ENCODE results near the gene TMEM266.

TMEM266 gene

DNA sequence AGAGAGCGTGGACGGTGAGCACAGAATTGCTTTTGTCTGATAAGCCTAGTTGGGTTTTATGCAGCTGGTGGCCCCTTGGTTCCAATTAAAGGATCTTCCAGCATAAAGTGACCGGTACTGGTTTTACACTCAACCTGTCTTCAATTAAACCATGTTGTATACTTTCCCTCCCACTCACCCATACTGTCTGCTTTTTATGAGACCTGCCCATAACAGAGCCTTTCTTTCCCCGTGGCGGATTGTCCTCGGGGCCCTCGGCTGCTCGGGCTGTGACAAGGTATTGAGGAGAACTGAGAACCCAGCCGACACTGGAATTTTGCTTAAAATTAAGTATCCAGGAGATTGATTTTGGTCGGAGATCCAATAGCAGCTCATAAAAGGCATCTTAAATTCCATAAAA, 98.4 kb downstream of the TMEM266 start:
- no peaks in the 10 kb centered on the region for H3K36me3 ChIP-seq (ENCODE audit: control insufficient read depth, insufficient read depth, low read length)
- H3K4me3 ChIP-seq (ENCODE audit: low read length), result no peak overlapping the region
- peaks cover 5% of the 10 kb centered on the region for H3K27me3 ChIP-seq (ENCODE audit: control insufficient read depth, insufficient read depth, low read length)
- no peak overlapping the region for H3K9ac ChIP-seq (ENCODE audit: low read length)
- no peaks in the 10 kb centered on the region for H3K9me3 ChIP-seq (ENCODE audit: control insufficient read depth, low read length)
- H3K4me1 ChIP-seq (ENCODE audit: control insufficient read depth, insufficient read depth, low read length), result peaks cover 3% of the 10 kb centered on the region

DNA sequence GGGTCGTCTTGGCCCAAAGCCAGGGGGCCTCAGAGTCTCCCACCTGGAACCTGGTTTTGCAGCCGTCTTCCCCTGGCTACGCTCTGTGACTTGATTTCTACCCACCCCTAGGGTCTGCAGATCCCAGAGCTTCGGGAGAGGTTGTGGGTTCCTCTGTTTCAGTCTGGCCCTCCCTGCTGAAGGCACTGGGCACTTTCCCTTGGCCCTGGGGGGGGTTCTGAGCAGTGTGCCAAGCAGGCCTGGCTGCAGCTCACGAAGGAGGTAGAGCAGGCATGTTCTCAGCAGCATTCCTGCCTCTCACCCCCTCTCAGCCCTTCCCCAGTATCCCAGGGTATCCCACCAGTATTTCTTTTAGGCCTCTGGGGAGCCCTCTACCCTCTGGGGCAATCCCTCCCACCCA, 99.0 kb downstream of the TMEM266 start:
- no peaks in the 10 kb centered on the region for H3K36me3 ChIP-seq (ENCODE audit: control insufficient read depth, insufficient read depth, low read length)
- H3K9ac ChIP-seq (ENCODE audit: low read length), result no peak overlapping the region
- H3K4me1 ChIP-seq (ENCODE audit: control insufficient read depth, insufficient read depth, low read length), result peaks cover 9% of the 10 kb centered on the region
- H3K9me3 ChIP-seq (ENCODE audit: control insufficient read depth, low read length), result no peaks in the 10 kb centered on the region
- H3K27me3 ChIP-seq (ENCODE audit: control insufficient read depth, insufficient read depth, low read length), result peaks cover 5% of the 10 kb centered on the region
- no peak overlapping the region for H3K4me3 ChIP-seq (ENCODE audit: low read length)

DNA sequence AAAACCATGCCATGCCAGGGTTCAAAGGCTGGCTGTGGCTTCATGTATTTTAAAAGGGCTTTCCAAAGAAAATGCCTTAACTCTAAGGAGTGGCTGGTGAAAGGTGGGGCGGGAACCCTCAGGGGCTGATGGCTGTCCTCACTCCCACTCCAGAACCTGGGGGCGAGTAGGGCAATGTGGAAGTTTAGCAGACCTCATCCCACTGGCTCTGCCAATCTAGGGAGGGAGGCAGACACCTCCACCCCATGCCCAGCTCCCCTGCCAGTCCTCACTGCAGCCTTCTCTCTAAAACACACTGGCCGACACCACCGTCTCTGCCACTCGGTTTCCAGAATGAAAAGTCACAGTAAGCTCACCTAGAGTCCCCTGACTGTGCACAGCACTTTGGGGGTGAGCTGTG, 99.5 kb downstream of the TMEM266 start:
- no peaks in the 10 kb centered on the region for H3K9me3 ChIP-seq (ENCODE audit: control insufficient read depth, low read length)
- peaks cover 5% of the 10 kb centered on the region for H3K27me3 ChIP-seq (ENCODE audit: control insufficient read depth, insufficient read depth, low read length)
- H3K4me3 ChIP-seq (ENCODE audit: low read length), result no peak overlapping the region
- H3K36me3 ChIP-seq (ENCODE audit: control insufficient read depth, insufficient read depth, low read length), result no peaks in the 10 kb centered on the region
- H3K4me1 ChIP-seq (ENCODE audit: control insufficient read depth, insufficient read depth, low read length), result peaks cover 9% of the 10 kb centered on the region
- H3K9ac ChIP-seq (ENCODE audit: low read length), result no peak overlapping the region

DNA sequence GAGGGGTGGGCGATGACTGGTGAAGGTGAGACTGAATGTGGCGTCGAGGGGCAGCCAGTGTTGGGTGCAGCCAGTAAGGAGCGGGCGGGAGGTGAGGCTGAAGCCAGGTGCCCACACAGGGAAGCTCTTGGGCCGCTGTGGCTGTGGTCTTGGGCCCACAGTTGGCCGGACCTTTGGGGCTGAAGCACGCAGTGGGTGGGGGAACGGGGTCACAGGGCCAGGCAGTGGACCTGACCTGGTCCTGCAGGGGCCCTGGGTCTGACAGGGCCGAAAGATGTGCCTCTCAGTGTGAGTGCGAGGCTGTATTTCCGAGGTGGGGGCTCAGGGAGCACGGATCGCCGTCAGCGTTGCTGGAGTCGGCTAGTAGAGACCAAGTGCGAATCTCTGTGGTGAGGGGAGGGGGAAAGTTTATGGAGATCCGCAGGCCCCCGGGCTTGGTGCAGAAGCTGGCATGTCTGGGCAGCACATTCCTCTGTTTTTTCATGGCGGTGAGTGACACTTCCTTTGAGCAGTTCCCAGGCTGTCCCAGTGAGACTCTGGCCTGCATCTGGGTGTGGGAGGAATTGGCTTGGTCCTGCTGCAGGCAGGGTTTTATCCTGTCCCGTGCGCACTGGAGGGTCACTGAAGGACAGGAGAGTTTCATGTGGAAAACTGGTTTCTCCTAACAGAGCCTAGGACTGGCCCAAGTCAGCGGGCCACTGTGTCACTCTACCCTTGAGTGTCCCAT, 100.8 kb downstream of the TMEM266 start:
- H3K4me3 ChIP-seq (ENCODE audit: low read length), result no peak overlapping the region
- peaks cover 9% of the 10 kb centered on the region for H3K4me1 ChIP-seq (ENCODE audit: control insufficient read depth, insufficient read depth, low read length)
- no peaks in the 10 kb centered on the region for H3K36me3 ChIP-seq (ENCODE audit: control insufficient read depth, insufficient read depth, low read length)
- no peak overlapping the region for H3K9ac ChIP-seq (ENCODE audit: low read length)
- no peaks in the 10 kb centered on the region for H3K9me3 ChIP-seq (ENCODE audit: control insufficient read depth, low read length)
- H3K27me3 ChIP-seq (ENCODE audit: control insufficient read depth, insufficient read depth, low read length), result peaks cover 5% of the 10 kb centered on the region

DNA sequence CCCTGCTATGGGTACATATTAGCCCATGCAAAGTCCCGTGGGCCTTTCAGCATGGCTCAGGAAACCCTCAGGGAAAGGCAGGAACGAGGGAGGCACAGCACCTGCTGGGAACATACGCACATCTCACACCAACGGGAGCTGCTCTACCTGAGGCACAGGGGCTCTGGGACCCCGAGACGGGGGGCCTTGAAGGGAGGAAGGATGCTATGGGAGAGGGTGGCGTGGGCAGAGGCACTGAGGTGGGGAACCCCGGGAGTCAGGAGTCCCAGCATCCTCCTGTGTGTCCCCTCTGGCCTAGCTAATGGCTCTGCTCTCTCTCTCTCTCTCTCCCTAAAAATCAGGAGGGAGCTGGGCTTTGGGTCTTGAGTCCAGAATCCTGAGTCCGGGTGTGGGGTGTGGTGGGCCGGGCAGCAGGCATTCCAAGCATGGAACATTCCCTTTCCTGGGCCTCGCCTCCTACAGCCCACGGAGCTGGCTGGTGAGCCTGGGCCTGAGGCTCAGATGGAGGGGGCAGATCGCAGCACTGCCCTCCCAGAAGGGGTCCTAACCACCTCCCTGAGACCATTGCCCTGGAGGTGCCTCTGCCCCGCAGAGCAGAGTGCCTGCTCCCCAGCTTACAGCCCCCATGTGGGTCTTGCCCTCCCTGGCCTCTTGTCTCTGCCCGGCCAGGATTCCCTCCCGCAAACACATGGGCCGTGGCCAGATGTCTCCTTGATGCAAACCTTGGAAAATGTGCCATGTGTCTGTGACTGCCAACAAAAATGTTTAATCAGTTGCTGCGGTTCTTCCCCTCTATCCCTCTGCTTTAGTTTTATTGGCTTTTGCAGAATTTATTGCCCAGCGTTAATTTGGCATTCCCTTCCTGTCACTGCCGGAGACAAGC, 101.6 kb downstream of the TMEM266 start:
- Histone ChIP-seq H3K27me3 (ENCODE audit: control insufficient read depth, insufficient read depth, low read length) (peaks cover 5% of the 10 kb centered on the region), H3K9me3 (ENCODE audit: control insufficient read depth, low read length) (no peaks in the 10 kb centered on the region), H3K9ac (ENCODE audit: low read length) (no peak overlapping the region), H3K4me1 (ENCODE audit: control insufficient read depth, insufficient read depth, low read length) (peaks cover 9% of the 10 kb centered on the region), H3K36me3 (ENCODE audit: control insufficient read depth, insufficient read depth, low read length) (no peaks in the 10 kb centered on the region), H3K4me3 (ENCODE audit: low read length) (no peak overlapping the region)

DNA sequence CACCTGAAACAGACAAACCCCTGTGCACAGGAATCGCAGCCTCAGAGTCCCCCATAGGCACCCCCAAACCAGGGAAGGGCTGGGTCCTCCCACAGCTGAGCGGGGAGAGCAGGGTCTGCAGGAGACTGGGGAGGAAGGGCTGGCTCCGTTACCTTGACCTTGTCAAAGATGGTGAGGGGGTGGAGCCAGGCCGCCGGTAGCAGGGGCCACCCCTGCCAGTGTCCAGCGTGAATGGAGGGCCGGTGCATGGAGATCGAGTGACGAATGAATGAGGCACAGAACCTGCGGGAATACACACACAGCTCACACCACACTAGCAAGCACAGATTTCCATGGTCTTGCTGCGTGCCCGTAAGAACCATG, 102.2 kb downstream of the TMEM266 start:
- no peak overlapping the region for H3K9ac ChIP-seq (ENCODE audit: low read length)

DNA sequence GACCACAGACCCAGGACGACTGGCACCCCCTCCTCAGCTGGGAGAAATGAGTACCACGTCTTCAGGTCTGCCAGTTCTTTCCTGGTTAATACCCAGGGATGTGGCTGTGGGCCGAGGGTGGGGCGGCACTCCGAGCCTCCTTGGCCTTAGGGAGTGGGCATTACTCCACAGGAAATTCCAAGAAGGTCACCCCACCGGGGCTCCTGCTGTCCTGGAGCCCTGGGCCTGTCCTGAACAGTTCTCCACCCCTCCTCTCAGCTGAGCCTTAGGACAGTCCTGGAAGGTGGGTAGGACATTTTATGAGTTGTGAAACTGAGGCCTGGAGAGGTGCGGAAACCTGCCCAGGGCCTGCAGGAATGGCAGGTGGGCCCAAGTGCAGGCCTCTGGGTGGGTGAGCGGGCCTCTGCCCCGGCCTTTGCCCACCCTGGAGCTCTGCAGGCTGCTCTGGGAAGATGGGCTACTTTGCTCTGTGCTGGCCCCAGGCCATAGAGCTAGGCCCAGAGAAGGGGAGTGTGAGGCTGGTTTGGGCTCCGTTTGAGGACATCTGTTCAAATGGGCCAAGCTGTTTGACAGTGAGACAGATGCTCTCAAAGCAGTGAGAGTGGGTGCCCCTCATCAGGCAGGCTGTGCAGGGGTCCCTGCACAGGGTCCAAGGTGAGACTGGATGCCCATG, 103.1 kb downstream of the TMEM266 start:
- Histone ChIP-seq H3K9ac (ENCODE audit: low read length) (no peak overlapping the region), H3K4me1 (ENCODE audit: control insufficient read depth, insufficient read depth, low read length) (peaks cover 9% of the 10 kb centered on the region), H3K36me3 (ENCODE audit: control insufficient read depth, insufficient read depth, low read length) (no peaks in the 10 kb centered on the region), H3K4me3 (ENCODE audit: low read length) (no peak overlapping the region), H3K27me3 (ENCODE audit: control insufficient read depth, insufficient read depth, low read length) (peaks cover 3% of the 10 kb centered on the region), H3K9me3 (ENCODE audit: control insufficient read depth, low read length) (no peaks in the 10 kb centered on the region)

More for the DNA sequence above, 102.2 kb downstream of the TMEM266 start:
- H3K4me3 ChIP-seq (ENCODE audit: low read length), result no peak overlapping the region
- H3K4me1 ChIP-seq (ENCODE audit: control insufficient read depth, insufficient read depth, low read length), result peaks cover 9% of the 10 kb centered on the region
- H3K9me3 ChIP-seq (ENCODE audit: control insufficient read depth, low read length), result no peaks in the 10 kb centered on the region
- H3K27me3 ChIP-seq (ENCODE audit: control insufficient read depth, insufficient read depth, low read length), result peaks cover 5% of the 10 kb centered on the region
- H3K36me3 ChIP-seq (ENCODE audit: control insufficient read depth, insufficient read depth, low read length), result no peaks in the 10 kb centered on the region

DNA sequence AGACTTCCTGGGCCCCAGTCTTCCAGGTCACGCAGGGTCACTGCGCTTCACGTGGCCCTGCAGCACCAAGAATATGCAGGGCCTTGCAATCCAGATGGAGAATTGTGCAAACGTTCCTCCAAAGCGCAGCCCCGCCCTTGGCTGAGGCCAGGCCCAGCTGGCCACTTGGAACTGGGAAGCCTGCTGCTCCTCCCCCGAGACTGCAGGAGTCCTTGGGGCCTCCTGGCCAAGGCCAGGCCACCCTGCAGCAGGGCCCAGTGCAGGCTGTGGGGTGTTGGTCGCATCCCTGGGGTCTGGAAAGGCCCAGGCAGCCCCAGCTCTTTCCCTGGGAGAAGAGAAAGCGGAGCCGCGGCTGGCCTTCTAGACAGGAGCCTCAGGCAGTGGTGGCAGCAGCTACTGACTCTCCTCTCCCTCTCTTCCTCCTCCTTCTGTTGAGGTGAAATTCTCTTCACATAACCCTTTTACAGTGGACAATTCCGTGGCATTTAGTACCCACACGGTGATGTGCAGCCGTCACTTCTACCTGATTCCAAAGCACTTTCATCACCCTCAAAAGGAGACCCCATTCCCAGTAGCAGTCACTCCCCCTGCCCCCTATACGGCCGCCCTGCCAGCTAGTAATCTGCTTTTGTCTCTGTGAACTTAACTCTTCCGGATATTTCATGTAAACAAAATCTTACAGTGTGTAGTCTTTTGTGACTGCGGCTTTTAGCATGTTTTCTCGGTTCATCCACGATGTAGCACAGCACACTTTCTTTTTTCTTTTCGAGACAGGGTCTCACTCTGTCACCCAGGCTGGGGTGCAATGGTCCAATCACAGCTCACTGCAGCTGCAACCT, 103.9 kb downstream of the TMEM266 start:
- Histone ChIP-seq H3K4me3 (ENCODE audit: low read length) (no peak overlapping the region), H3K9ac (ENCODE audit: low read length) (no peak overlapping the region), H3K36me3 (ENCODE audit: control insufficient read depth, insufficient read depth, low read length) (no peaks in the 10 kb centered on the region), H3K27me3 (ENCODE audit: control insufficient read depth, insufficient read depth, low read length) (peaks cover 3% of the 10 kb centered on the region), H3K9me3 (ENCODE audit: control insufficient read depth, low read length) (no peaks in the 10 kb centered on the region), H3K4me1 (ENCODE audit: control insufficient read depth, insufficient read depth, low read length) (peaks cover 9% of the 10 kb centered on the region)

DNA sequence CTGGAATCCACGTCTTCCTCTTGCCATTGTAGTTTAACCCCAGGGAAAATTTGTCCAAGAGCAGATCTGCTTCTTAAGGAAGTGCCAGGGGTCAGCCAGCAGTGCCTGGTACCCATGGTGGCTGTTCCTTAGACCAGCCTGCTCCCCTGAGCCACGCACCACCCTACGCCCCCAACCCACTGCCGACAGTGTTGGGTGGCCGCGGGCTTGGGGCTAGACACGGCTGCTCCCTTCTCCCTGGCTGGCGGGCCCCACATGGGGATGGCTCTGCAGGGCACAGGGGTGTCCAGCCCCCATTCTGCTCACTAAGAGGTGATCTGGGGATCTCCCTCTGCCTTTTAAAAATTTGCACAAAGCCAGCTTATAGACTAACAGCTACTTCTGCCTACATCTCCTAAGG, 104.8 kb downstream of the TMEM266 start:
- Histone ChIP-seq H3K9me3 (ENCODE audit: control insufficient read depth, low read length) (no peaks in the 10 kb centered on the region), H3K4me3 (ENCODE audit: low read length) (no peak overlapping the region), H3K36me3 (ENCODE audit: control insufficient read depth, insufficient read depth, low read length) (no peaks in the 10 kb centered on the region), H3K27me3 (ENCODE audit: control insufficient read depth, insufficient read depth, low read length) (no peaks in the 10 kb centered on the region), H3K4me1 (ENCODE audit: control insufficient read depth, insufficient read depth, low read length) (peaks cover 9% of the 10 kb centered on the region), H3K9ac (ENCODE audit: low read length) (no peak overlapping the region)

DNA sequence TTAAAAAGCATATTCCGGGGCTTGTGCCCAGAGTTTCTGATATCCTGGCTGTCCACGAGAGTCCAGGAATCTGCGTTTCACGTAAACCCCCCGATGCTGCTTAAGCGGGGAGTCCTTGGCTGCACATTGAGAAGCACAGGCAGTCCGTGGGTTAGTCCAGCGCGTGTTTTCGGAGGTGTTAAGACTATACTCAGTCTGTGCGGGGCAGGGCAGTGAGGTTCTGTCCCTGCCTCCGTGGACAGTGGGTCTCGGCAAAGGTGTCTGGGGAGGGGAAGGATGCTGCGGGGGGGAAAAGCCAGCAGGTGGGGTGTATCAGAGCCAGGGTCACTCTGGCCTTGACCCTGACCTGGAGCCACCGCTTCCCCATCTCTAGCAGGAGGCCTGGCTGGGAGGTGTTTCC, 106.2 kb downstream of the TMEM266 start:
- Histone ChIP-seq H3K4me1 (ENCODE audit: control insufficient read depth, insufficient read depth, low read length) (peaks cover 15% of the 10 kb centered on the region), H3K27me3 (ENCODE audit: control insufficient read depth, insufficient read depth, low read length) (no peaks in the 10 kb centered on the region), H3K9ac (ENCODE audit: low read length) (no peak overlapping the region), H3K4me3 (ENCODE audit: low read length) (no peak overlapping the region), H3K9me3 (ENCODE audit: control insufficient read depth, low read length) (no peaks in the 10 kb centered on the region), H3K36me3 (ENCODE audit: control insufficient read depth, insufficient read depth, low read length) (no peaks in the 10 kb centered on the region)

DNA sequence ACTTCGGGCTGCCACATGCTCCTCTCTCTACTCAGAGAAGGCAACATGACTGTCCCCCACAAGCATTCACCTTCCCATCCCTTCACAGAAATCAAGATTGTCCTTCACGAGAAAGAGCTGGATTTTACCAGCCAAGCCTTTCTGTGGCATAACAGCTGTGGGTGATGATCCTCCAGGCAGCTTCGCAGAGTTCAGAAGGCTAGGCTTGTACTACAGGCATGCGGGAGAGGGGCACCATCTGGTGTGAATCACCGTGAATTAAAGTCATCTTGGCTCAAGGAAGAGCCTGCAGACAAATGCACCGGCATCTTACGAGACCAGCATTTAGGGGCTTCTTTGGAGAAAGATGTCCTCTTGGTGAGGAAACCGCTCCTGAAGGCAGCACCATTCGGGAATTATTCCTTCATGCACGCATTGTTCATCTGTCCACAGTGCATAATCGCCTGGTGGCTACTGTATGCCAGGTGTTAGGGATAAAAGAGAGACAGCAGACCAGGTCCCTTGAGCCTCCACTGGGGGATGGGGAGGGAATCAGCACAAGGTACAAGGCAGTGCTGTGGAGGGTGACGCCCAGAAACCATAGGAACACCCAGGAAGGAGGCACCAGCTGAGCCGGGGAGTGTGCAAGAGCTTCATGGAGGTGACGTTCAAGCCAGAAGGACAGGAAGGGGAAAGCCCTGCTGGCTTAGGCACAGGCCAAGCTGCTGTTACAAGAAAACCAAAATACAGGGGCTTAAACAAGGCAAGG, 108.6 kb downstream of the TMEM266 start:
- H3K4me3 ChIP-seq (ENCODE audit: low read length), result no peak overlapping the region
- no peaks in the 10 kb centered on the region for H3K36me3 ChIP-seq (ENCODE audit: control insufficient read depth, insufficient read depth, low read length)
- peaks cover 10% of the 10 kb centered on the region for H3K4me1 ChIP-seq (ENCODE audit: control insufficient read depth, insufficient read depth, low read length)
- no peak overlapping the region for H3K9ac ChIP-seq (ENCODE audit: low read length)
- no peaks in the 10 kb centered on the region for H3K9me3 ChIP-seq (ENCODE audit: control insufficient read depth, low read length)
- H3K27me3 ChIP-seq (ENCODE audit: control insufficient read depth, insufficient read depth, low read length), result no peaks in the 10 kb centered on the region

All from mucosa of stomach (tissue), 1 donor.